Amygdala (tissue), 56 donors: ENCODE measurements around the gene TBXA2R.
"Not testable (repeated sequence)": the region's sequence is repeated elsewhere in the genome, so short reads cannot be mapped to it uniquely, and the experiment has no call there.

Source experiments
- DNase-seq, 56 donors: peaks; one replicate each; lab custom pipeline; 2025; lab: John Stamatoyannopoulos, UW

TBXA2R gene

GRCh38 chr19:3606690-3607289, at the start of gene TBXA2R:
Gene TBXA2R (minus strand): TSS chr19:3606875. CDS start chr19:3600634, 6,241 bp downstream.
- DNase-seq, result peak in 27 of 56 donors; percentile 6 to 64 (median 36)

- no peak for DNase-seq
Observed at GRCh38 chr19:3656073-3656746, 49.5 kb upstream of the TBXA2R start.

GRCh38 chr19:3655402-3656072, 48.9 kb upstream of the TBXA2R start:
- DNase-seq, result peak in 47 of 56 donors; percentile 4 to 82 (median 52)

DNA sequence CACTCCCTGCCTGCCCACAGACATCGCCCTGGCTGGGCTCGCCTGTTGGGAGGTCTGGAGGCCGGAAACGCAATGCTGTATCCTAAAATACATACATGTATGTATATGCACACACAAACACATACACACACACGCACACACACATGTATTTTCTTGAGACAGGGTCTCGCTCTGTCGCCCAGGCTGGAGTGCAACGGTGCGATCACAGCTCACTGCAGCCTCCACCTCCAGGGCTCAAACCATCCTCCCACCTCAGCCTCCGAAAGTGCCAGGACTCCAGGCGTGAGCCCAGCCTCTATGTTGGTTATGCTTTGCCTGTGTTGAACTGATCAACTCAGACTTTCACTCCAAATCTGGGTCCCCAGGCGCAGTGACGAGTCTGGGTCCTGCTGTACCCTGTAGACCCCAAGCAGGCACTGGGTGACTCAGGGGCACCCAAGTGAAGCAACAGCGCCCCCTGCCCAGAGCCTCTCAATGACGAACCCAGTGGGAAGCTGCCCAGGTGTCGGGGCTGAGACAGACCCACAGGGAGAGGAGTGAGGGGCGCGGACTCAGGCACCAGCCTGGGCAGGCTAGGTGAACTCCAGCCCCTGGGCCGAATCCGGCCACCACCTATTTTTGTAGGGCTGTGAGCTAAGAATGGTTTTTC, 47.3 kb upstream of the TBXA2R start:
- no peak for DNase-seq

DNA sequence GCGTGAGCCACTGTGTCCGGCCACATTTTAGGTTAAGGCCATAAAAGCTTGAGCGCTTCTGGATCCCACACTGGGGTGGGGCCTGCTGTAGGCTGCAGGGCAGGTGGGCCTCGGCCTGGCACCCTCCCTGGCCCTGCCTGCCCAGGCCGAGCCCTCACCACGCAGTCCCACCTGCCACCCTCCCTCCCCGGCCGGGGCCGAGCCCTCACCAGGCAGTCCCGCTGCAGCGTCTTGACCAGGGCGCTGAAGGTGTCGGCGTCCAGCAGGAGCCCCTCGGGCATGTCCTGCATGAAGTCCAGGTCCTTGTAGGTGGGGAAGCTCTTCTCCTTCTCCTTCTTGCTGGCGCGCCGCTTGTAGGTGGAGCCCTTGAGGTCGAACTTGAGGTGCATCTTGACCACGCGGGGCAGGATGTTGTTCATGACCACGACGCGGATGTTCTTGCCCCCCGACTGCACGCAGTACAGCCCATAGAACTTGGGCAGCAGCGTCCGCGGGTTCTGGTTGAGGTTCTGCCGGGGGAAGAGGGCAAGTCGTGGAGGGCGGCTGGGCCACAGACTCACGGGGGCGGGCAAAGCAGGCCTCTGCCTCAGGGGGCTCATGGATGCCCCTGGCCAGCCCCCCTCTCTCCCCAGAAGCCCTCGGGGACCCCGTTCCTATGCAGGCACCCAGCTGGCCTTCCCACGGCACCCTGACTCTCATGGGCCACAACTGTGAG, 46.6 kb upstream of the TBXA2R start:
- DNase-seq, result no peak

- no peak for DNase-seq
Observed at GRCh38 chr19:3652422-3652821, 45.7 kb upstream of the TBXA2R start.

DNA sequence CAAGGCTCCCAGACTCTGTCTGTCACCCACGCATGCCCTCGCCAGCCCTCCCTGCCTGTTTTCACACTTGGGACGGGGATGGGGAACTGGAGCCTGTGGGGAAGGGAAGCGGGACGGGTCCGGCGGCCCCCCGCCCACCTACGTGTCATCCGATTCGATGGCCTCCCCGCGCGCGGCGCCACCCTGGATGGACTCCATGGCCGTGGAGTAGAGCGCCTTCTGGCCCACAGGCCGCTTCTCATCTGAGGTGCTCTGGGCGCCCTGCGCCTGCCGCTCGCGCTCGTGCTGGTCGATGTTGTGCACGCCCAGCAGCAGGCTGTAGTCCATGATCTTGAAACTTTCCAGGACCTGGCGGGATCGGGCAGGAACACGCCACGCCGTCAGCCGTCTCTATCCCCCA, 45.0 kb upstream of the TBXA2R start:
- no peak for DNase-seq

DNA sequence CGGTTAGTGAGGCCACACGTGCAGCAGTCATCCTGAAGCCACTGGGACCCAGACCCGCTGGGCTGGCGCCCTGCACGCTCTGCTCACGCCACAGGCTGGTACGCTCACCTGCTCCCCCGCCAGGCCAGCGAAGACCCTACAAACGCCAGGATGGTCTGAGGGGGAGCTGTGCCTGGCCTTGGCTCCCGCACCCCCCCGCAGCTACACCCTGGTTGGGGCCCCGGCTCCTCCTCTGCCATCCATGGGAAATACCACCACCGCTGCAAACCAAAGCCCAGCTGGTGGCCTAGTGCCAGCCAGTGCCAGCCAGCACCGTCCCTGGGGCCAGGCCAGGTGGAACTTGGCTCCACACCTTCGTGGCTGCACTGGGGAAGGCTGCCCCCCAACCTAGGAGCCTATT, 43.2 kb upstream of the TBXA2R start:
- peak in 2 of 56 donors; percentile 32 to 77 for DNase-seq

GRCh38 chr19:3648037-3648905, 41.6 kb upstream of the TBXA2R start:
- DNase-seq, result no peak

DNA sequence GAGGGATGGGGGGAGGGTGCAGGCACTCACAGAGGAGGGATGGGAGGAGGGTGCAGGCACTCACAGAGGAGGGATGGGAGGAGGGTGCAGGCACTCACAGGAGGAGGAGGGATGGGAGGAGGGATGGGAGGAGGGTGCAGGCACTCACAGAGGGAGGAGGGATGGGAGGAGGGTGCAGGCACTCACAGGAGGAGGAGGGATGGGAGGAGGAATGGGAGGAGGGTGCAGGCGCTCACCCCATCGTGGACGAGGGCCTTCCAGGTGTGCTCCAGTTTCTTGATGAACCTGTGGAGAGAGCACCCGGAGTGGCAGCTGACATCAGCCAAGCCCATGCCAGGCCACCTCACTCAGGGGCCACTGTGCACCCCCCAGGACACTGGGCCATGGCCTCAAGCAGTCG, 40.4 kb upstream of the TBXA2R start:
- not testable (repeated sequence) for DNase-seq

DNA sequence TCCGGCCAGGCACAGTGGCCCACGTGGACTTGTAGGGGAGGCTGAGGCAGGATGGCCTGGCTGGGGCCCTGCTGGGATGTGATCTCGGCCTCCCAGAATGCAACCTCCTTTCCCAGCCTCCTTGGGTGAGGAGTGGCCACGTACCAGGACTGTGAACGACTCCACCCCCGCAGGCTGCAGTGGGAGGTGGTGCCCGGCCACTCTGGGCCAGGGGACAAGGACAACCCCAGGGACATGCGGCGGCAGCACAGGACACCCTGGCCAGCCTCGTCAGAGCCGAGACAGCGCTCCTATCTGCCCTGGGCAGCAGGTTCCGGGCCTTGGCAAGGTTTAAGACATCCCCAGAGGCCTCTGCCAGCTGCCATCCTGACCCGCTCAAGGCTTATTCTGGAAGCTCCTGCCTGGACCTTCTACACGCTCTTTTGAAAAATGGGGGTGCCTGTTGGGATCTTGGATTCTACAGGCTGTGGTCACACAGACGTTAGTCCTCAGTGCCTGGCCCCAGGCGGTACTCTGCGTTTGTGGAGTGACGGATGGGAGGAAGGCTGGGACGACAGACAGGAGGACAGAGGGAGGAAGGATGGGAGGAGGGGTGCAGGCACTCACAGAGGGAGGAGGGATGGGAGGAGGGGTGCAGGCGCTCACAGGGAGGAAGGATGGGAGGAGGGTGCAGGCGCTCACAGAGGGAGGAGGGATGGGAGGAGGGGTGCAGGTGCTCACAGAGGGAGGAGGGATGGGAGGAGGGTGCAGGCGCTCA, 39.8 kb upstream of the TBXA2R start:
- no peak for DNase-seq

DNA sequence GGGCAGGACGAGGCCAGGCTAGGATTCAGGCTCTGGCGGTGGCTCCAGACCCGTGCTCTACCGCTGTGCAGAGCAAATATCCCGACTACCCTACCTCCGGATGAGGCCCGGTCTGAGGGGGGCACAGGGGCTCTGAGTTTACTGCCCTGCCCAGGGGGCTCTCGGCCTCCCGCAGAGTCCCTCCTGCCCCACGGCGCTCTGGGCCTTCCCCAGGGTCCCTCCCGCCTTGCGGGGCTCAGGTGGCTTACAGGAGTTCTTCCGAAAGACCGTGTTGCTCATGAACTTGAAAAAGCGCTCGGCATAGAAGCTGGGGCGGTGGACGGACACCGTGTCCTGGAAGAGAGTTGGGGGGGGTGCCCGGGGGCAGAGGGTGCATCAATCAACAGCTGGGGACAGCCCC, 39.1 kb upstream of the TBXA2R start:
- DNase-seq, result no peak

DNA sequence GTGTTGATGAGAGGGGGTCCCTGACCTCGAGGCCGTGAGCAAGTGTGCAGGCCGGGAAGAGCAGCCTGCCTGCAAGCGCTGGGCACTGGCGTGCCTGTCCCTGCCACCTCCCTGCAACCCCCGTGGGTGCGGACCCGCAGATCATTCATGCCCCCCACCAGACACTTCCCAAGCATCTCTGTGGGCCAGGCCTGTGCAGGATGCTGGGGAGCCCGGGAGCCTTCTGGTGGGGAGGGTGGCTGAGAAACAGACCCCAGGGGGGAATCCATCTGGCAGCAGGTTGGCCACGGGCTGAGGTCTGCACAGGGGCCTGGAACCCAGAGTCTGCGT, 38.4 kb upstream of the TBXA2R start:
- DNase-seq, result peak in 1 of 56 donors; percentile 62

DNA sequence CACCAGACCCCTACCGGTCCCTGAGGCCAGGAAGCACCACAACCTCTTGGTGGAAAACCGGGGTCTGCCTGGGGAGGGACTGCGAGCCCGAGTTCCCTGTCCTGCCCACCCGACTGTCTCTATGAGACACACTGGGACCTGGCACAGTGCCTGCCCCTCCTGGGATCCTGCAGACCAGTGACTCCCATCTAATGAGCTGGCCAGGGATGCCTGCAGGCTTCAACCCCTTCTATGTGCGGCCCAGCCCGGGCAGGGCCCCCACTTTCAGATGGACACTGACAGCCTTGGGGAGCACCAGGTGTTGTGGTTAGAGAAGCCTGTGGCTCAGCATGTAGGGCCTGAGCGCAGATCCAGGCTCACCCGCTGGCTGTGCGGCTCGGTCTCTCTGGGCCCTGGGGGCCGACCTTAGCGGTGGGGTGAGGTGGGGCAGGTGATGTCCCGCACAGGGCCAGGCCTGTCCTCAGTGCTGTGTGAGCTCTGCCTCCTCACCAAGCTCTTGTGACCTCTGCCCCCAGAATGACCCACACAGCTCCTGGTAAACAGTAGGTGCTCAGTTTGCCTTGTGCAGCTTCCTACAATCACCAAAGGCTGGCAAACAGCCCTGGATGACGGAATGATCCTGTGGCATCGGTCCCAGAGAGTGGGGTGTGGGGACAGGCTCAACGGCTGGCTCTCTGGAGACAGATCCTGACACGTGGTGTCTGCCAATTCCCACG, 37.8 kb upstream of the TBXA2R start:
- DNase-seq, result peak; percentile 37 to 98 (median 88)

DNA sequence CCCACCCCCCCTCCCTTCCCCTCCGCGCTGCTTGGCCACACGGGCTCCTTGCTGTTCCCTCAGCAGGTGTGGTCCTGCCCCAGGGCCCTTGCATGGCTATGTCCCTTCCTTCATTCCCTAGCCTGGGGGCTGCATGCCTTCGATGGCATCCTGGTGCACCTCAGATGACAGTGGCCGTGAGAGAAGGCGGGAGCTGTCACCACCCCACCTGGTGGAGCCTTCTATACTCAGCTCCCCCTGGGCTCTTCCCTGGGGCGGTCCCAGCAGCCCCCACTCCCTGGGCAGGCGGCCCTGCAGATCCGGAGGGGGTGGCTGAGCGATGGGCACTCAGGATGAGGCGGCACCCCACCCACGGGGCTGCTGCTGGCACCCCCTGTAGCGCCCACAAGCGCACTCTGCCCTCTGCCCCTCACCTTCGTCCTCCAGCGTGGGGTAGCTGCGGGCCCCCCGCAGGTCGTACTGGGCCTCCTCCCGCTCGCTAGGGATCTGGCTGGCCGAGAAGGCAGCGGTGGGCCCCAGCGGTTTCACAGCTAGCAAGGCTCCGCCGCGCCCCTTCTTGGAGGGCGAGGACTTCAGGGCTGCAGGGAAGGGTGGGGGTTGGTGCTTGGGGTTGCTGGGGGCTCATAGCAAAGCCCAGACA, 37.1 kb upstream of the TBXA2R start:
- DNase-seq, result no peak

GRCh38 chr19:3642987-3643673, 36.5 kb upstream of the TBXA2R start:
- DNase-seq, result peak in 6 of 56 donors; percentile 15 to 66 (median 24)

- DNase-seq, result peak in 10 of 56 donors; percentile 2 to 41 (median 17)
Observed at GRCh38 chr19:3642296-3642695, 35.6 kb upstream of the TBXA2R start.
